Cardiac fibroblast (primary cell): ENCODE measurements around the gene C20orf144.

ENCODE experiments used
- DNase-seq, 2 donors: peaks; one replicate each; pipeline versions ENCODE4 v3.0.0 to v3.0.0-alpha.2; 2010; ENCODE audit warnings: low read depth in 2 of 2
- H3K4me3 ChIP-seq, 2 donors: replicated peaks in 1 of 2; 1 replicate in 1 of 2; 2 replicates in 1 of 2; pipeline ENCODE4 v1.5.1; 2011; ENCODE audit warnings: low read depth in 2 of 2, low read length in 2 of 2, mild to moderate bottlenecking in 2 of 2, moderate library complexity in 1 of 2
- CTCF ChIP-seq: IDR thresholded peaks from one replicate; pipeline ENCODE4 v1.5.1; 2011; ENCODE audit warnings: low read depth, mild to moderate bottlenecking, low read length, inconsistent platforms

Gene C20orf144

GRCh38 chr20:33662172-33662571 is at the start of gene C20orf144:
C20orf144 (plus strand) TSS chr20:33662327; CDS start chr20:33662346, 19 bp downstream.
- peak within 1 kb of the TSS; percentile 64 to 79 for H3K4me3 ChIP-seq
- TF ChIP-seq CTCF: no peak
- no peak for DNase-seq

GRCh38 chr20:33621717-33622400 is 40.3 kb upstream of the C20orf144 start:
- TF ChIP-seq CTCF: no peak
- H3K4me3 ChIP-seq: no peak overlapping the region
- DNase-seq: peak in 1 of 2 donors; percentile 27

- H3K4me3 ChIP-seq: no peak overlapping the region
- DNase-seq: no peak
- no peak for TF ChIP-seq CTCF
These were observed 39.3 kb upstream of the C20orf144 start for GRCh38 chr20:33622705-33623365.

GRCh38 chr20:33624399-33624798 is 37.7 kb upstream of the C20orf144 start:
- no peak for DNase-seq
- no peak for TF ChIP-seq CTCF
- no peak overlapping the region for H3K4me3 ChIP-seq

- no peak for DNase-seq
- no peak for TF ChIP-seq CTCF
- H3K4me3 ChIP-seq: no peak overlapping the region
These were observed 35.9 kb upstream of the C20orf144 start for GRCh38 chr20:33626190-33626589.

- no peak for TF ChIP-seq CTCF
- H3K4me3 ChIP-seq: no peak overlapping the region
- DNase-seq: no peak
These were observed 34.4 kb upstream of the C20orf144 start for GRCh38 chr20:33627577-33628216.
